Smooth muscle cell (in vitro differentiated cells): ENCODE results near the gene DNMT3B. TPM values are rescaled to one million over a fixed set of nuclear protein-coding genes. Genes with fewer than 3 reads are reported as not detected.
"Not testable (repeated sequence)": the region's sequence is repeated elsewhere in the genome, so short reads cannot be mapped to it uniquely, and the experiment has no call there.

Source experiments
- DNase-seq: peaks from one replicate; lab custom pipeline; 2025; ENCODE audit not compliant: unreplicated experiment; lab: John Stamatoyannopoulos, UW
- H2AFZ ChIP-seq: fragments of 200-600 bp; sonication (generic); 2 replicates; pipeline ENCODE4 v1.6.0; 2016; ENCODE audit warnings: antibody characterized with exemption, low read depth, mild to moderate bottlenecking
- H3F3A ChIP-seq: fragments of 200-600 bp; sonication (generic); 2 replicates; pipeline ENCODE4 v1.6.0; 2017; ENCODE audit warnings: antibody characterized with exemption, low read depth
- H3K27ac ChIP-seq: fragments of 200-600 bp; sonication (generic); 2 replicates; pipeline ENCODE4 v1.5.1; 2016; ENCODE audit warnings: low read depth, mild to moderate bottlenecking
- H3K27me3 ChIP-seq: fragments of 200-600 bp; sonication (generic); 2 replicates; pipeline ENCODE4 v1.6.1; 2016; ENCODE audit warnings: low read depth, mild to moderate bottlenecking
- H3K36me3 ChIP-seq: fragments of 200-600 bp; sonication (generic); 2 replicates; pipeline ENCODE4 v1.5.1; 2016; ENCODE audit warnings: low read depth
- H3K4me1 ChIP-seq: fragments of 200-600 bp; sonication (generic); 2 replicates; pipeline ENCODE4 v1.5.1; 2016; ENCODE audit warnings: low read depth
- H3K4me2 ChIP-seq: fragments of 200-600 bp; sonication (generic); 2 replicates; pipeline ENCODE4 v1.6.0; 2016; ENCODE audit warnings: mild to moderate bottlenecking
- H3K4me3 ChIP-seq: fragments of 200-600 bp; sonication (generic); 2 replicates; pipeline ENCODE4 v1.5.1; 2016; ENCODE audit warnings: mild to moderate bottlenecking
- H3K79me2 ChIP-seq: fragments of 200-600 bp; sonication (generic); 2 replicates; pipeline ENCODE4 v1.6.0; 2016; ENCODE audit warnings: low read depth, mild to moderate bottlenecking
- H3K9ac ChIP-seq: fragments of 200-600 bp; sonication (generic); 2 replicates; pipeline ENCODE4 v1.6.0; 2016; ENCODE audit warnings: low read depth
- H3K9me3 ChIP-seq: fragments of 200-600 bp; sonication (generic); replicated peaks from 2 replicates; pipeline ENCODE4 v1.5.1; 2016; ENCODE audit warnings: low read depth
- H4K20me1 ChIP-seq: fragments of 200-600 bp; sonication (generic); 2 replicates; pipeline ENCODE4 v1.6.0; 2016; ENCODE audit warnings: low read depth
- WGBS: methylation state at CpG from one replicate; pipeline ENCODE4 v1.1.7; 2016; ENCODE audit warnings: low lambda C conversion rate; 5-methylcytosine and 5-hydroxymethylcytosine counted together
- polyA plus RNA-seq: library from polyadenylated mRNA; unstranded; fragments of >200 nt; fragmentation: Nextera tagmentation; extraction: Ambion mirVana; gene quantifications from 2 replicates; pipeline ENCODE4 v1.2.1, GENCODE V29; 2016
- total RNA-seq: library from RNA; depleted of rRNA; stranded (reverse); fragments of >200 nt; gene quantifications from 2 replicates; pipeline ENCODE4 v1.2.3, GENCODE V29; 2014
- TF ChIP-seq, protein P1 (sequence below): fragments of 200-600 bp; sonication (generic); IDR thresholded peaks from 2 replicates; pipeline ENCODE4 v1.5.1; 2017; ENCODE audit warnings: borderline replicate concordance, mild to moderate bottlenecking, antibody characterized with exemption; ENCODE audit not compliant: insufficient read depth, poor library complexity, severe bottlenecking

The DNMT3B gene
- total and polyA plus RNA-seq, 2 experiments from 2014 or later: 0.79 to 2.9 TPM

GRCh38 chr20:32792731-32793458 lies 30.7 kb downstream of the DNMT3B start:
- no peaks in the 10 kb centered on the region for H3F3A ChIP-seq
- no peaks in the 10 kb centered on the region for H3K9me3 ChIP-seq
- no peak overlapping the region for H2AFZ ChIP-seq
- no peaks in the 10 kb centered on the region for H3K27me3 ChIP-seq
- no peak overlapping the region for H3K9ac ChIP-seq
- no peak overlapping the region for H3K27ac ChIP-seq
- peak overlapping the region; percentile 58 for H3K4me2 ChIP-seq
- no peaks in the 10 kb centered on the region for H3K79me2 ChIP-seq
- H4K20me1 ChIP-seq: no peaks in the 10 kb centered on the region
- 95% methylated on average over 13 of the region's 13 CpGs for WGBS
- H3K4me1 ChIP-seq: peaks cover 5% of the 10 kb centered on the region
- H3K36me3 ChIP-seq: no peaks in the 10 kb centered on the region
- TF ChIP-seq, protein P1, sequence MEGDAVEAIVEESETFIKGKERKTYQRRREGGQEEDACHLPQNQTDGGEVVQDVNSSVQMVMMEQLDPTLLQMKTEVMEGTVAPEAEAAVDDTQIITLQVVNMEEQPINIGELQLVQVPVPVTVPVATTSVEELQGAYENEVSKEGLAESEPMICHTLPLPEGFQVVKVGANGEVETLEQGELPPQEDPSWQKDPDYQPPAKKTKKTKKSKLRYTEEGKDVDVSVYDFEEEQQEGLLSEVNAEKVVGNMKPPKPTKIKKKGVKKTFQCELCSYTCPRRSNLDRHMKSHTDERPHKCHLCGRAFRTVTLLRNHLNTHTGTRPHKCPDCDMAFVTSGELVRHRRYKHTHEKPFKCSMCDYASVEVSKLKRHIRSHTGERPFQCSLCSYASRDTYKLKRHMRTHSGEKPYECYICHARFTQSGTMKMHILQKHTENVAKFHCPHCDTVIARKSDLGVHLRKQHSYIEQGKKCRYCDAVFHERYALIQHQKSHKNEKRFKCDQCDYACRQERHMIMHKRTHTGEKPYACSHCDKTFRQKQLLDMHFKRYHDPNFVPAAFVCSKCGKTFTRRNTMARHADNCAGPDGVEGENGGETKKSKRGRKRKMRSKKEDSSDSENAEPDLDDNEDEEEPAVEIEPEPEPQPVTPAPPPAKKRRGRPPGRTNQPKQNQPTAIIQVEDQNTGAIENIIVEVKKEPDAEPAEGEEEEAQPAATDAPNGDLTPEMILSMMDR: no peak
- H3K4me3 ChIP-seq: no peak overlapping the region
- no peak for DNase-seq

DNA sequence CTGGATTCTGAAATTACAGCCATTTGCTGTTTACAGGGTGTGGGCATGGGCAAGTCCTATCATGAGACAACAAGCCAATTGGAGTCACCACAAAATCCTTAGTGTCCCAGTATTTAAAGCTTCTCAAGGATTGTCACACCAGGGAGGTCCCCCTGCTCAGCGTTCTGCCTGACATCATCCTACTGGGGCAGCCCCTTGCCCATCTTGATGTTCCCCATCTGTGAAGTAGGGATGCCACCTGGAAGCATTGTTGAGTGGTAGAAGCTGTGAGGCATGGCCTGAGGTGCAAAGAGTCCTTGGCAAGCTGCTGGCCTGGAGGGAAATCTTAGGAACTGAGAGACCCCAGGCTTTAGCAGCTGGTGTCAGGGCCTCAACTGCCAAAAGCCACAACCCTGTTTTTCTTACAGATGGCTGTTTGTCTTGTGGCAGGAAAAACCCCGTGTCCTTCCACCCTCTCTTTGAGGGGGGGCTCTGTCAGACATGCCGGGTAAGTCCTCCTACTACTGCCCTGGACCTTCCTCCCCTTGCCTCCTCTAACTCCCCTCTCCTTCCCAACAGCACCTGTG lies 34.3 kb downstream of the DNMT3B start:
- Histone ChIP-seq H3K79me2 (no peaks in the 10 kb centered on the region), H2AFZ (no peak overlapping the region), H4K20me1 (no peaks in the 10 kb centered on the region), H3K9me3 (no peaks in the 10 kb centered on the region), H3K4me1 (peaks cover 5% of the 10 kb centered on the region), H3K4me2 (peak overlapping the region; percentile 1), H3K9ac (no peak overlapping the region), H3K27me3 (no peaks in the 10 kb centered on the region), H3K4me3 (no peak overlapping the region), H3K36me3 (no peaks in the 10 kb centered on the region), H3F3A (no peaks in the 10 kb centered on the region), H3K27ac (no peak overlapping the region)
- 93% methylated on average over 3 of the region's 3 CpGs for WGBS
- DNase-seq: no peak
- TF ChIP-seq, protein P1: no peak

DNA sequence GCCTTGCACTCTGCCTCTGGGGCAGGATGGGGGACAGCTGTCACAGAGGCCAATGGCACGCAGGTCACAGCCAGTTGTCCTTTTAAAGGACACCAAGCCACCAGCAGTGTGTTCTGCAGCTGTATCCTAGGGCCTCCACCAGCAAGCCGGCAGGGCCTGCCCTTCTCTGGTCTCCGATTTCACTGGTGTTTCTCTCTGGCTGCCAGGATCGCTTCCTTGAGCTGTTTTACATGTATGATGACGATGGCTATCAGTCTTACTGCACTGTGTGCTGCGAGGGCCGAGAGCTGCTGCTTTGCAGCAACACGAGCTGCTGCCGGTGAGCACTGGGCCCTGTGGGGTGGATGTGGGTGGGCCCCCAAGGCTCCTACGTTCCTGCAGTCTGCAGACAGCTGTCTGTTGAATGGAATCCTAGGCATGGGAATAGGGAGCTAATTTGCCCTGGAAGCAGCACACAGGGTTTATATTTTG lies 34.8 kb downstream of the DNMT3B start:
- H3F3A ChIP-seq: no peaks in the 10 kb centered on the region
- no peak overlapping the region for H3K4me3 ChIP-seq
- H3K9ac ChIP-seq: no peak overlapping the region
- H3K27ac ChIP-seq: no peak overlapping the region
- no peaks in the 10 kb centered on the region for H4K20me1 ChIP-seq
- H3K79me2 ChIP-seq: no peaks in the 10 kb centered on the region
- H2AFZ ChIP-seq: no peak overlapping the region
- 59% methylated on average over 10 of the region's 10 CpGs for WGBS
- TF ChIP-seq, protein P1: no peak
- no peaks in the 10 kb centered on the region for H3K36me3 ChIP-seq
- DNase-seq: no peak
- peak overlapping the region; percentile 1 for H3K4me2 ChIP-seq
- no peaks in the 10 kb centered on the region for H3K9me3 ChIP-seq
- H3K4me1 ChIP-seq: peaks cover 5% of the 10 kb centered on the region
- H3K27me3 ChIP-seq: no peaks in the 10 kb centered on the region

- H3K9me3 ChIP-seq, H3K27me3 ChIP-seq, H3K27ac ChIP-seq, H2AFZ ChIP-seq, H3F3A ChIP-seq, H3K4me1 ChIP-seq, H4K20me1 ChIP-seq, H3K79me2 ChIP-seq, H3K4me3 ChIP-seq, H3K36me3 ChIP-seq, H3K4me2 ChIP-seq, H3K9ac ChIP-seq, DNase-seq: not testable (repeated sequence)
- 93% methylated on average over 5 of the region's 5 CpGs for WGBS
Measured at GRCh38 chr20:32797571-32797970, 35.4 kb downstream of the DNMT3B start.
